GM12872 (cell line): ENCODE results near the gene TMEM147.

Experiments used
- CTCF ChIP-seq: IDR thresholded peaks from 3 replicates; pipeline ENCODE4 v1.5.1; 2011; ENCODE audit warnings: low read depth, mild to moderate bottlenecking, low read length, moderate library complexity; ENCODE audit not compliant: insufficient read depth

Gene TMEM147

GRCh38 chr19:35531291-35531690, 14.1 kb upstream of the TMEM147 start:
- no peak for TF ChIP-seq CTCF

GRCh38 chr19:35533201-35533821, 12.1 kb upstream of the TMEM147 start, which contains the start of gene GAPDHS:
TSS of gene GAPDHS (plus strand) at chr19:35533456. CDS start at chr19:35533528, 72 bp downstream.
- TF ChIP-seq CTCF = no peak

GRCh38 chr19:35533822-35534392, 11.5 kb upstream of the TMEM147 start:
- no peak for TF ChIP-seq CTCF

- TF ChIP-seq CTCF = no peak
Observed at GRCh38 chr19:35534803-35535480, 10.5 kb upstream of the TMEM147 start.

GRCh38 chr19:35539314-35539713, 6.1 kb upstream of the TMEM147 start:
- TF ChIP-seq CTCF = no peak

- no peak for TF ChIP-seq CTCF
Observed at GRCh38 chr19:35539850-35540249, 5.6 kb upstream of the TMEM147 start.

- TF ChIP-seq CTCF = no peak
Observed at GRCh38 chr19:35540356-35540927, 5.0 kb upstream of the TMEM147 start.
